Adrenal gland (tissue), 12 donors: ENCODE data around the gene SLC25A42. TPM values are rescaled to one million over a fixed set of nuclear protein-coding genes. Genes with fewer than 3 reads are reported as not detected.
A peak's percentile ranks its signal among the peaks of the same experiment; 100 is the strongest.

Experiments
- DNase-seq, 7 donors: peaks; one replicate each; pipeline ENCODE4 v3.0.0-alpha.2; 2019 to 2020
- H3K27ac ChIP-seq, 5 donors: fragments of 200-600 bp; sonication (generic) in 4 of 5; 1 replicate in 3 of 5; 2 replicates in 2 of 5; pipeline versions ENCODE4 v1.5.1 to v1.8.0; 2016 to 2020; ENCODE audit warnings: mild to moderate bottlenecking in 1 of 5
- H3K27me3 ChIP-seq: fragments of 200-600 bp; 2 replicates; pipeline ENCODE4 v1.8.0; 2021
- H3K36me3 ChIP-seq, 2 donors: fragments of 200-600 bp; replicated peaks in 1 of 2; 1 replicate in 1 of 2; 2 replicates in 1 of 2; pipeline versions ENCODE4 v1.5.1 to v1.8.0; 2018 to 2022
- H3K4me1 ChIP-seq, 2 donors: fragments of 200-600 bp; replicated peaks in 1 of 2; 1 replicate in 1 of 2; 2 replicates in 1 of 2; pipeline versions ENCODE4 v1.5.1 to v1.8.0; 2018 to 2021
- H3K4me3 ChIP-seq, 4 donors: fragments of 200-600 bp; sonication (generic) in 3 of 4; one replicate each; pipeline ENCODE4 v1.5.1; 2016 to 2018
- H3K9me3 ChIP-seq, 3 donors: fragments of 200-600 bp; sonication (generic) in 1 of 3; replicated peaks in 1 of 3; 1 replicate in 2 of 3; 2 replicates in 1 of 3; pipeline versions ENCODE4 v1.5.1 to v1.8.0; 2016 to 2021
- POLR2A ChIP-seq, 2 donors: fragments of 450-650 bp; IDR thresholded peaks; one replicate each; pipeline ENCODE4 v1.6.1; 2017; ENCODE audit warnings: antibody characterized with exemption in 2 of 2, mild to moderate bottlenecking in 2 of 2, moderate library complexity in 1 of 2
- WGBS, 4 donors: extraction: QIAGEN DNeasy Blood & Tissue Kit in 2 of 4; methylation state at CpG; one replicate each; pipeline versions ENCODE4 v1.1.5 to v1.1.7; 2013 to 2017; 5-methylcytosine and 5-hydroxymethylcytosine counted together
- intact Hi-C, 2 donors: fragments of 100-400 bp; cut with DNase I; formaldehyde crosslinking; loops; one replicate each; pipeline versions ENCODE4 v1.14.1 to v1.15.0; 2022 to 2023
- polyA plus RNA-seq, 3 donors: library from polyadenylated mRNA; stranded (reverse); fragments of 200-250 nt in 2 of 3; fragments of 350-450 nt in 1 of 3; fragmentation: Illumina TruSeq in 1 of 3; extraction: RNeasy Lipid Tissue Mini Kit (QIAGEN cat#74804) in 1 of 3; gene quantifications; one replicate each; pipeline ENCODE4 v1.2.3, GENCODE V29; 2013 to 2014
- total RNA-seq, 9 donors: library from RNA; depleted of rRNA in 4 of 9; stranded (reverse); fragments of >200 nt in 4 of 9; fragments of 120-200 nt in 1 of 9; fragmentation: NEBNext Ultra II Directional in 1 of 9; extraction: Animal tissue kit (Norgen Biotek cat#: 25700) in 1 of 9; gene quantifications; one replicate each; pipeline versions ENCODE4 v1.1.0 to v1.2.4, GENCODE V29; 2013 to 2023
- TF ChIP-seq, protein P1 (sequence below), 6 experiments: fragments of 450-650 bp in 4 of 6; fragments of 200-600 bp in 2 of 6; sonication (generic) in 1 of 6; IDR thresholded peaks; 1 replicate in 5 of 6; 2 replicates in 1 of 6; pipeline versions ENCODE4 v1.5.1 to v1.8.0; 2016 to 2021; ENCODE audit warnings: antibody characterized with exemption in 6 of 6, mild to moderate bottlenecking in 2 of 6, moderate library complexity in 1 of 6
- donor health status: healthy with polysubstance abuse.
- donor health status: Bipolar disorder and iron deficiency.
- donor health status: DM: yes; HTN: yes; CAD: no.
- donor health status: DM: no; HTN: no; CAD: no.
- donor health status: DM: no; HTN: no; CAD: no.
- donor health status: DM: yes; HTN: yes; CAD: no.

Gene SLC25A42
- total and polyA plus RNA-seq, 12 donors = 5.7 to 14.3 (median 11.4) TPM

DNA sequence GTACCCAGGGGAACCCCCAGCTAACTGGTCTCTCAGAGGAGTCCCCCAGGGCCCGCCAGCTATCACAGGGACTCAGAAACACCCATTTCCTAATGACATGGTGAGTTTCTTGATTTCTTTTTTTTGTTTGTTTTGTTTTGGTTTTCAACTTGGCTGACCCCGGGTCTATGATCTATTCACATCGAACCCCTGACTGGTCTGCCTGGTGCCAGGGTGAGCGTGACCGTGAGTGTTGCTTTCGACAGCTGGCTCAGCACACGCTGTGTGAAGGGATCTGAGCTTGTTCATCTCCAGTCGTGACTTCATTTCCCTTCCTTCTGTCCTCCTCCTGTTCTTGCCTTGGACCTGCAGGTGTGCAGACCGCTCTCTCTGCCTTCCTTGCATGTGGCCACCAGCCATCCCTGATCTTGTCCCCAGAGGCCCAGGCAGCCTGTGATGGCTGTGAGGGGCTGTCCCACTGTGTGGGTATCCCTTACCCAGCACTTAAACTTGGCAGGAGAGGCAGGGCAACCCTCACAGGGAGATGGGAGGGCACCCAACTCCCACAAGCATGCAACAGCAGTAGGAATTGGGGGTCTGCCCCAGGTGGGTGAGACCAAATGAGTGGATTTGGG, 48.3 kb downstream of the SLC25A42 start:
- no peak for DNase-seq
- Histone ChIP-seq H3K4me3 (no peak overlapping the region), H3K36me3 (no peaks in the 10 kb centered on the region), H3K27ac (no peak overlapping the region), H3K4me1 (peaks cover 0 to 10% of the 10 kb centered on the region in 2 donors), H3K9me3 (no peaks in the 10 kb centered on the region), H3K27me3 (no peaks in the 10 kb centered on the region)
- intact Hi-C loops = loop anchor here (5.0 to 10.0 kb wide), 2 partner anchors 57 to 60 kb away; no protein-coding TSS in a partner anchor
- TF ChIP-seq, protein P1, sequence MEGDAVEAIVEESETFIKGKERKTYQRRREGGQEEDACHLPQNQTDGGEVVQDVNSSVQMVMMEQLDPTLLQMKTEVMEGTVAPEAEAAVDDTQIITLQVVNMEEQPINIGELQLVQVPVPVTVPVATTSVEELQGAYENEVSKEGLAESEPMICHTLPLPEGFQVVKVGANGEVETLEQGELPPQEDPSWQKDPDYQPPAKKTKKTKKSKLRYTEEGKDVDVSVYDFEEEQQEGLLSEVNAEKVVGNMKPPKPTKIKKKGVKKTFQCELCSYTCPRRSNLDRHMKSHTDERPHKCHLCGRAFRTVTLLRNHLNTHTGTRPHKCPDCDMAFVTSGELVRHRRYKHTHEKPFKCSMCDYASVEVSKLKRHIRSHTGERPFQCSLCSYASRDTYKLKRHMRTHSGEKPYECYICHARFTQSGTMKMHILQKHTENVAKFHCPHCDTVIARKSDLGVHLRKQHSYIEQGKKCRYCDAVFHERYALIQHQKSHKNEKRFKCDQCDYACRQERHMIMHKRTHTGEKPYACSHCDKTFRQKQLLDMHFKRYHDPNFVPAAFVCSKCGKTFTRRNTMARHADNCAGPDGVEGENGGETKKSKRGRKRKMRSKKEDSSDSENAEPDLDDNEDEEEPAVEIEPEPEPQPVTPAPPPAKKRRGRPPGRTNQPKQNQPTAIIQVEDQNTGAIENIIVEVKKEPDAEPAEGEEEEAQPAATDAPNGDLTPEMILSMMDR (IDR thresholded peaks at IDR 0.05) = no peak
- no peak for TF ChIP-seq POLR2A (IDR thresholded peaks at IDR 0.05)
- WGBS, 4 donors = 88 to 93% (median 89%) methylated on average over 9 of the region's 9 CpGs

DNA sequence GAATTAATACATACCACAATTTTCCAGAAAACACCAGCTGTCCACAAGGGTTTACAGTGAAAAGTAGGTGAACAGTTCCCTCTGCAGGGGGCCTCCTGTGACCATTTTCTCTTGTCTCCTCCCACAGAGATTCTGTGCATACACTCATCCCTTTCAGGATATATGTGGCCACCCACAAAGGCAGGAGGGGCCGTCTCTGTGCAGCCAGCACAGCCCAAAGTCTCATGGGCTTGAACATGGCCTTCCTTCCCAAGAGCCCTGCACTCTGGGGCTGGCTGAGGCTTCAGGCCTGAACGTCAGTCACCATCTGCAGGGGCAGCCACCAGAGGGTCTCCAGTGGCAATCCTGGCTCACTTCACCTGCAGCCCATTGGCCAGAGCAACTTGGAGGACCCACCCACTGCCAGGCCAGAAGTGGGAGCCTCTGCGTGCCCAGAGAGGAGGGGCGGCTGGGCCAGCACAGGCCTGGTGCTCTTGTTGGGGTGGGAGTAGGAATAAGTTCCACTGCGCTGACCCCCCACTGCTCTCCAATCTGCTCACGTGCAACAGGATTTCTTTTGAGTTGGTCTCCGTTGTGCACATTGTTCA, 49.3 kb downstream of the SLC25A42 start:
- Histone ChIP-seq H3K9me3 (no peaks in the 10 kb centered on the region), H3K4me3 (no peak overlapping the region), H3K27me3 (no peaks in the 10 kb centered on the region), H3K27ac (no peak overlapping the region), H3K4me1 (peaks cover 0 to 10% of the 10 kb centered on the region in 2 donors), H3K36me3 (no peaks in the 10 kb centered on the region)
- intact Hi-C loops = loop anchor here (5.0 to 10.0 kb wide), 2 partner anchors 58 to 61 kb away; no protein-coding TSS in a partner anchor
- no peak for TF ChIP-seq POLR2A (IDR thresholded peaks at IDR 0.05)
- TF ChIP-seq, protein P1 (IDR thresholded peaks at IDR 0.05) = no peak
- WGBS, 4 donors = 43 to 67% (median 55%) methylated on average over 3 to 7 of the region's 7 CpGs
- no peak for DNase-seq

GRCh38 chr19:19115954-19116353, 52.2 kb downstream of the SLC25A42 start:
- no peak overlapping the region for H3K4me3 ChIP-seq
- no peaks in the 10 kb centered on the region for H3K9me3 ChIP-seq
- 66 to 100% (median 75%) methylated on average over 3 to 9 of the region's 9 CpGs for WGBS, 4 donors
- H3K36me3 ChIP-seq = no peaks in the 10 kb centered on the region
- H3K4me1 ChIP-seq = no peaks in the 10 kb centered on the region
- intact Hi-C loops = loop anchor here in 1 of 2 donors (10.0 kb wide), 1 partner anchor 61 kb away; no protein-coding TSS in a partner anchor
- TF ChIP-seq, protein P1 (IDR thresholded peaks at IDR 0.05) = peak; percentile 17 to 59 (median 55)
- no peak for TF ChIP-seq POLR2A (IDR thresholded peaks at IDR 0.05)
- DNase-seq = peak in 5 of 7 donors; percentile 46 to 73 (median 71)
- H3K27me3 ChIP-seq = no peaks in the 10 kb centered on the region
- no peak overlapping the region for H3K27ac ChIP-seq

GRCh38 chr19:19119325-19120237, 55.8 kb downstream of the SLC25A42 start:
- 91 to 92% (median 92%) methylated on average over 36 to 39 of the region's 39 CpGs for WGBS, 4 donors
- TF ChIP-seq POLR2A (IDR thresholded peaks at IDR 0.05) = no peak
- TF ChIP-seq, protein P1 (IDR thresholded peaks at IDR 0.05) = no peak

More at GRCh38 chr19:19119325-19120237, 55.8 kb downstream of the SLC25A42 start:
- DNase-seq = no peak
- intact Hi-C loops = loop anchor here in 1 of 2 donors (10.0 kb wide), 1 partner anchor 65 kb away; no protein-coding TSS in a partner anchor
- Histone ChIP-seq H3K4me1 (no peaks in the 10 kb centered on the region), H3K27me3 (no peaks in the 10 kb centered on the region), H3K36me3 (no peaks in the 10 kb centered on the region), H3K4me3 (no peak overlapping the region), H3K9me3 (no peaks in the 10 kb centered on the region), H3K27ac (no peak overlapping the region)
